Fibroblast of mammary gland (primary cell): Measurements from ENCODE around the gene OR2AE1.
"Not testable (repeated sequence)": the region's sequence is repeated elsewhere in the genome, so short reads cannot be mapped to it uniquely, and the experiment has no call there.

ENCODE experiments used
- DNase-seq: peaks from one replicate; pipeline ENCODE4 v3.0.0-alpha.2; 2010; ENCODE audit warnings: low read depth
- H3K4me3 ChIP-seq: 2 replicates; pipeline ENCODE4 v1.5.1; 2011; ENCODE audit warnings: low read depth, mild to moderate bottlenecking, low read length, moderate library complexity; ENCODE audit not compliant: control insufficient read depth
- TF ChIP-seq, protein P1 (sequence below): conservative IDR thresholded peaks from 2 replicates; pipeline ENCODE4 v1.5.1; 2011; ENCODE audit warnings: low read depth, low read length, inconsistent platforms; ENCODE audit not compliant: control insufficient read depth, insufficient read depth

OR2AE1 gene

DNA sequence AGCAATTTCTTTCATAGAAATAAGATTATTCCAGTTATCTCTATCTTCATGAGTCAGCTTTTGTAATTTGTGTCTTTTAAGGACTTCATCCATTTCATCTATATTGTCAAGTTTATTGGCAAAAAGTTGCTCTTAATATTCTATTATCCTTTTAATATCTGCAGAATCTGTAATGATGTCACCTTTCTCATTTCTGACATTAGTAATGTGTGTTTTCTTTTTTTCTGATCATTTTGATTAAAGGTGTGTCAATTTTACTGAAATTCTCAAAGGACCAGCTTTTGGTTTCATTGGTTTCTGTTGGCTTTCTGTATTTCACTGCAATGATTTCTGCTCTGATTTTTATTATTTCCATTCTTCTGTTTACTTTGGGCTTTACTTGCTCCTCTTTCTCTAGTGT lies 17.9 kb upstream of the OR2AE1 start:
- TF ChIP-seq, protein P1, sequence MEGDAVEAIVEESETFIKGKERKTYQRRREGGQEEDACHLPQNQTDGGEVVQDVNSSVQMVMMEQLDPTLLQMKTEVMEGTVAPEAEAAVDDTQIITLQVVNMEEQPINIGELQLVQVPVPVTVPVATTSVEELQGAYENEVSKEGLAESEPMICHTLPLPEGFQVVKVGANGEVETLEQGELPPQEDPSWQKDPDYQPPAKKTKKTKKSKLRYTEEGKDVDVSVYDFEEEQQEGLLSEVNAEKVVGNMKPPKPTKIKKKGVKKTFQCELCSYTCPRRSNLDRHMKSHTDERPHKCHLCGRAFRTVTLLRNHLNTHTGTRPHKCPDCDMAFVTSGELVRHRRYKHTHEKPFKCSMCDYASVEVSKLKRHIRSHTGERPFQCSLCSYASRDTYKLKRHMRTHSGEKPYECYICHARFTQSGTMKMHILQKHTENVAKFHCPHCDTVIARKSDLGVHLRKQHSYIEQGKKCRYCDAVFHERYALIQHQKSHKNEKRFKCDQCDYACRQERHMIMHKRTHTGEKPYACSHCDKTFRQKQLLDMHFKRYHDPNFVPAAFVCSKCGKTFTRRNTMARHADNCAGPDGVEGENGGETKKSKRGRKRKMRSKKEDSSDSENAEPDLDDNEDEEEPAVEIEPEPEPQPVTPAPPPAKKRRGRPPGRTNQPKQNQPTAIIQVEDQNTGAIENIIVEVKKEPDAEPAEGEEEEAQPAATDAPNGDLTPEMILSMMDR, result no peak
- no peak overlapping the region for H3K4me3 ChIP-seq
- DNase-seq, result no peak

DNA sequence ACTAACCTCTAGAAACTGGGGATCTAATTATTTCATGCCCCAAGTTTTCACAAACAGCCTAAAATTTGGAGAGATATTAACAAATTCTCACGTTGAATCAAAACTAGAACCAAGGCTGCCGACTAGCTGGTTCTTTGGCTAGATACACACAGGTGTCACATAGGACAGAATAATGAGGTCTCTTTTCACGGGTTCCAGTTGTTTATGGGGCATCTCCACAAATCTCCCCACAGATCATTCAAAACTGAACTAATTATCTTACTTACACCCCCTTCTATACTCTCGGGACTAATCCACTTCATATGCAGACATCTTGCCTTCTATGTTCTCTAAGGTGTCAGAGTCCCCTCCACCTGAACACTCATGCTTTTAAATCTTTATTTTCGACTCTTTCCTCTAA lies 16.4 kb upstream of the OR2AE1 start:
- no peak for DNase-seq
- H3K4me3 ChIP-seq, result no peak overlapping the region
- TF ChIP-seq, protein P1, result no peak

DNA sequence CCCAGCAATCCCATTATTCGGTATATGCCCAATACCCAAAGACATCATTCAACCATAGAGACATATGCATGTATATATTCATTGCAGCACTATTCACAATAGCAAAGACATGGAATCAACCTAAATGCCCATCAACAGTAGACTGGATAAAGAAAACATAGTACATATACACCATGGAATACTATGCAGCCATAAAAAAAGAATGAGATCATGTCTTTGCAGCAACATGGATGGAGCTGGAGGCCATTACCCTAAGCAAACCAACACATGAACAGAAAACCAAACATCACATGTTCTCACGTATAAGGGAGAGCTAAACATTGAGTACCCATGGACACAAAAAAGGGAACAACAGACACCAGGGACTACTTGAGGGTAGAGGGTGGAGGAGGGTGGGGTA lies 13.5 kb upstream of the OR2AE1 start:
- H3K4me3 ChIP-seq, DNase-seq: not testable (repeated sequence)

DNA sequence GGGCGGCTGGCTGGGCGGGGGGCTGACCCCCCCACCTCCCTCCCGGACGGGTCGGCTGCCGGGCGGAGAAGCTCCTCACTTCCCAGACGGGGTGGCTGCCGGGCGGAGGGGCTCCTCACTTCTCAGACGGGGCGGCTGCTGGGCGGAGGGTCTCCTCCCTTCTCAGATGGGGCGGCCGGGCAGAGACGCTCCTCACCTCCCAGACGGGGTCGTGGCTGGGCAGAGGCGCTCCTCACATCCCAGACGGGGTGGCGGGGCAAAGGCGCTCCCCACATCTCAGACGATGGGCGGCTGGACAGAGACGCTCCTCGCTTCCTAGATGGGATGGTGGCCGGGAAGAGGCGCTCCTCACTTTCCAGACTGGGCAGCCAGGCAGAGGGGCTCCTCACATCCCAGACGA lies 11.5 kb upstream of the OR2AE1 start:
- not testable (repeated sequence) for H3K4me3 ChIP-seq, DNase-seq

DNA sequence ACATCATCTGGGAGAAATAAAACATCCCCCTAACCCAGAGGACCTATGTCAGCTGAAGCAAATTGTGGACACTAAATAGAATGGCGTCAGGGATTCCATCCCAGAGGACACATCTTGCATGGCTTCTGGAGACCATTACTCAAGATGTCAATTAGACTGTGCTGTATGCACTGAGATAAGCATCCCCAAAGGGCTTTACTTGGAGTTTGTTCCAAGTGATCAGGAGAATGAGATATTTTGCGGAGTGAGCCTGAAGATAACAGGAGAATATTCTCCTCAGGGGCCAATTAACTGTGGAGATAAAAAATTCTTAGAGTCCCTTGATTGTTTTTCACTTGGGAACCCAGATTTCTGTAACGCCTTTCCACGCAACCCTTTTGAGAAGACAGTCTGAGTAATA lies 4.5 kb upstream of the OR2AE1 start:
- no peak for DNase-seq
- TF ChIP-seq, protein P1, result no peak

DNA sequence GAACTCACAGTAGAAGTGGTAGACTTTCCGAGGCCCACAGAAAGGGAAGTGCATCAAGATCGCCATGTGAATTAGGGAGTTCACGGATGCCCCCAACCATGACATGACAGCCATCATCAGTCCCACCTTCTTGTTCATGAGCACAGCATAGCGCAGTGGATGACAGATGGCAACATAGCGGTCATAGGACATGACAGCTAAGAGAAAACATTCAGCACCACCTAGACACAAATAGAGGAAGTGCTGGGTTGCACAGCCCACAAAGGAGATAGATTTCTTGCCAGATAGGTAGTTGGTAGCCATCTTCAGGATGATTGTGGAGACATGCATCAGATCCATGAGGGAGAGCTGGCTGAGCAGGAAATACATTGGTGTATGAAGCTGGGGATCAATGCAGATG lies 342 bp downstream of the OR2AE1 start:
- no peak overlapping the region for H3K4me3 ChIP-seq
- TF ChIP-seq, protein P1, result no peak
- DNase-seq, result no peak

More for the DNA sequence above, 4.5 kb upstream of the OR2AE1 start:
- no peak overlapping the region for H3K4me3 ChIP-seq

DNA sequence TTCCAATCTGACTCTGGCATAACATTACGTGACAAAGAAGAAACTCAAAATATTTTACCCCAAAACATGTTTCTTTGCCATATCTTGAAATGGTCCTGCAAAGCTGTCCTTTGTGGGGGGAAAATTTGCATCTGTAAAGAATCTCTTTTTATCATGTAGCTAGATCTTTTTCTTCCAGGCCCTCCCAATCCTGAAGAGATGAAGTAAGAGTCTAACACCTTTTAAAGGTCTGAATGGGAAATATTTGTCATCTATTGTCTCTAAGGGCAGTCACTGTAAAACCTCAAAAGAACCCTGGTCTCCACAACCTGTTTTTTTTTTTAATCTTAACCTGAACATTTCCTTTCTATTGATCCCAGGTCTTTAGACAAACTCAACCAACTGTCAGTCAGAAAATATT lies 8.6 kb downstream of the OR2AE1 start:
- DNase-seq, result no peak
- TF ChIP-seq, protein P1, result no peak
- no peak overlapping the region for H3K4me3 ChIP-seq

DNA sequence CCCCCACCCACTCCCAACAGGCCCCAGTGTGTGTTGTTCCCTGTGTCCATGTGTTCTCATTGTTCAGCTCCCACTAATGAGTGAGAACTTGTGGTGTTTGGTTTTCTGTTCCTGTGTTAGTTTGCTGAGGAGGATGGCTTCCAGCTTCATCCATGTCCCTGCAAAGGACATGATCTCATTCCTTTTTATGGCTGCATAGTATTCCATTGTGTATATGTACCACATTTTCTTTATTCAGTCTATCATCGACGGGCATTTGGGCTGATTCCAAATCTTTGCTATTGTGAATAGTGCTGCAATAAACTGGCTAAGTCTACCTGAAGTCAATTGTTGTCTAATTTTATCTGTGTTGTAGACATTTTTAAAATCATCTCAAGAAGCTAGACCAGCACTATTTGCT lies 9.4 kb downstream of the OR2AE1 start:
- not testable (repeated sequence) for H3K4me3 ChIP-seq, DNase-seq
